ENCODE data around the gene PKNOX2.

PKNOX2 gene

GRCh38 chr11:125164422-125165110 lies at the start of gene PKNOX2:
Gene PKNOX2, plus strand, starts transcription at chr11:125164751. Its CDS starts 186,555 bp downstream, at chr11:125351306.
- DNase-seq, result peak; percentile 61

GRCh38 chr11:125117429-125117828 lies 47.1 kb upstream of the PKNOX2 start:
- DNase-seq, result no peak

- no peak for DNase-seq
Observed at GRCh38 chr11:125123194-125123946, 41.2 kb upstream of the PKNOX2 start.

GRCh38 chr11:125123947-125124617 lies 40.5 kb upstream of the PKNOX2 start:
- peak; percentile 42 for DNase-seq

GRCh38 chr11:125124618-125124992 lies 39.9 kb upstream of the PKNOX2 start:
- DNase-seq, result no peak

GRCh38 chr11:125128450-125128849 lies 36.1 kb upstream of the PKNOX2 start:
- no peak for DNase-seq

- no peak for DNase-seq
Observed at GRCh38 chr11:125129316-125129993, 35.1 kb upstream of the PKNOX2 start.

- no peak for DNase-seq
Observed at GRCh38 chr11:125132071-125132470, 32.5 kb upstream of the PKNOX2 start.

- DNase-seq, result no peak
Observed at GRCh38 chr11:125132596-125132995, 32.0 kb upstream of the PKNOX2 start.

GRCh38 chr11:125136001-125136400 lies 28.6 kb upstream of the PKNOX2 start:
- DNase-seq, result no peak

- no peak for DNase-seq
Observed at GRCh38 chr11:125138966-125139365, 25.6 kb upstream of the PKNOX2 start.

- DNase-seq, result no peak
Observed at GRCh38 chr11:125139778-125140177, 24.8 kb upstream of the PKNOX2 start.

GRCh38 chr11:125140233-125140632 lies 24.3 kb upstream of the PKNOX2 start:
- no peak for DNase-seq

GRCh38 chr11:125141178-125141577 lies 23.4 kb upstream of the PKNOX2 start:
- no peak for DNase-seq

GRCh38 chr11:125141686-125142535 lies 22.6 kb upstream of the PKNOX2 start:
- DNase-seq, result peak; percentile 63

GRCh38 chr11:125146232-125146631 lies 18.3 kb upstream of the PKNOX2 start:
- DNase-seq, result no peak

GRCh38 chr11:125147280-125147679 lies 17.3 kb upstream of the PKNOX2 start:
- DNase-seq, result no peak

- no peak for DNase-seq
Observed at GRCh38 chr11:125148011-125148410, 16.5 kb upstream of the PKNOX2 start.

GRCh38 chr11:125148743-125149142 lies 15.8 kb upstream of the PKNOX2 start:
- DNase-seq, result no peak

- DNase-seq, result no peak
Observed at GRCh38 chr11:125153837-125154236, 10.7 kb upstream of the PKNOX2 start.

GRCh38 chr11:125154378-125155099 lies 10.0 kb upstream of the PKNOX2 start:
- DNase-seq, result no peak

- DNase-seq, result no peak
Observed at GRCh38 chr11:125155100-125155444, 9.5 kb upstream of the PKNOX2 start.
